Measurements from ENCODE around the gene GALNT13.

DNA sequence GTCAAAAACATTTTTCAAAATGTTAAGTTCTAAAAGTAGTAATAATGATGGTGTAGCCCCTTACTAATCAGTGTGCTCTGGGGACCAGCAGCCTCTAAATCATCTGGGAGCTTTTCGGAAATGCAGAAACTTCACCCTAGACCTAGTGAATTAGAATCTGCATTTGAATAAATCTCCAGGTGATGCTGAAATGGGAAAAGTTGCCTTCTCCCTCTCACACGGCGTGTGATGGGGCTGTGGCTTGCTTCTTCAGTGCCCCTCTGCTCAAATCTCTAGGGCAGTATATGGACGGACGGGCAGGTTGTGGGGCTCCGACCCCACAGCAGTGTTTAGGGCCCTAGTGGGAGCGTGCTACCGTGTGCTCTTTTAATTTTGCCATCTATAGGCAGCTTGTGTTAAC lies 368.6 kb downstream of the GALNT13 start:
- no peak for TF ChIP-seq TAF1 (IDR thresholded peaks at IDR 0.05; ENCODE audit: borderline replicate concordance, insufficient read depth, low read length)
- no peak for TF ChIP-seq SIN3A (IDR thresholded peaks at IDR 0.05; ENCODE audit: borderline replicate concordance, insufficient read depth, low read length)
- TF ChIP-seq POLR2AphosphoS5 (IDR thresholded peaks at IDR 0.05; ENCODE audit: low read depth, low read length) = no peak
- TF ChIP-seq, protein P1, sequence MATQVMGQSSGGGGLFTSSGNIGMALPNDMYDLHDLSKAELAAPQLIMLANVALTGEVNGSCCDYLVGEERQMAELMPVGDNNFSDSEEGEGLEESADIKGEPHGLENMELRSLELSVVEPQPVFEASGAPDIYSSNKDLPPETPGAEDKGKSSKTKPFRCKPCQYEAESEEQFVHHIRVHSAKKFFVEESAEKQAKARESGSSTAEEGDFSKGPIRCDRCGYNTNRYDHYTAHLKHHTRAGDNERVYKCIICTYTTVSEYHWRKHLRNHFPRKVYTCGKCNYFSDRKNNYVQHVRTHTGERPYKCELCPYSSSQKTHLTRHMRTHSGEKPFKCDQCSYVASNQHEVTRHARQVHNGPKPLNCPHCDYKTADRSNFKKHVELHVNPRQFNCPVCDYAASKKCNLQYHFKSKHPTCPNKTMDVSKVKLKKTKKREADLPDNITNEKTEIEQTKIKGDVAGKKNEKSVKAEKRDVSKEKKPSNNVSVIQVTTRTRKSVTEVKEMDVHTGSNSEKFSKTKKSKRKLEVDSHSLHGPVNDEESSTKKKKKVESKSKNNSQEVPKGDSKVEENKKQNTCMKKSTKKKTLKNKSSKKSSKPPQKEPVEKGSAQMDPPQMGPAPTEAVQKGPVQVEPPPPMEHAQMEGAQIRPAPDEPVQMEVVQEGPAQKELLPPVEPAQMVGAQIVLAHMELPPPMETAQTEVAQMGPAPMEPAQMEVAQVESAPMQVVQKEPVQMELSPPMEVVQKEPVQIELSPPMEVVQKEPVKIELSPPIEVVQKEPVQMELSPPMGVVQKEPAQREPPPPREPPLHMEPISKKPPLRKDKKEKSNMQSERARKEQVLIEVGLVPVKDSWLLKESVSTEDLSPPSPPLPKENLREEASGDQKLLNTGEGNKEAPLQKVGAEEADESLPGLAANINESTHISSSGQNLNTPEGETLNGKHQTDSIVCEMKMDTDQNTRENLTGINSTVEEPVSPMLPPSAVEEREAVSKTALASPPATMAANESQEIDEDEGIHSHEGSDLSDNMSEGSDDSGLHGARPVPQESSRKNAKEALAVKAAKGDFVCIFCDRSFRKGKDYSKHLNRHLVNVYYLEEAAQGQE (IDR thresholded peaks at IDR 0.05; ENCODE audit: insufficient read depth in 1 of 2, low read depth in 2 of 2, low read length in 2 of 2) = no peak

All from PFSK-1 (cell line).